WTC11 (cell line): ENCODE results near the gene SMAD9. TPM values are rescaled to one million over a fixed set of nuclear protein-coding genes. Genes with fewer than 3 reads are reported as not detected.

Experiments
- ATAC-seq: fragments of 200-7000 bp; cut with Tn5 transposase; 2 replicates; pipeline ENCODE4 v1.10.0; 2021; ENCODE audit warnings: mild to moderate bottlenecking, moderate library complexity
- CTCF ChIA-PET: fragments of 300-600 bp; sonication (Branson Sonifier 250); formaldehyde crosslinking; loops from one replicate; lab custom pipeline; 2021; ENCODE audit warnings: antibody characterized with exemption; lab: Charles Lee
- POLR2A ChIA-PET: fragments of 350-600 bp; sonication (Branson Sonifier 250); formaldehyde crosslinking; loops from one replicate; lab custom pipeline; 2021; ENCODE audit warnings: antibody characterized with exemption; lab: Charles Lee
- DNase-seq: peaks from one replicate; pipeline ENCODE4 v3.0.0; 2021; ENCODE audit warnings: low spot score
- H3K27ac Mint-ChIP-seq: 2 replicates; pipeline ENCODE4 v1.8.0; 2021; ENCODE audit warnings: mixed read lengths
- H3K27me3 Mint-ChIP-seq: 2 replicates; pipeline ENCODE4 v1.8.0; 2021; ENCODE audit warnings: low read depth, mild to moderate bottlenecking, moderate library complexity, mixed read lengths
- H3K36me3 Mint-ChIP-seq: 2 replicates; pipeline ENCODE4 v1.8.0; 2021; ENCODE audit warnings: mixed read lengths
- H3K4me1 Mint-ChIP-seq: 2 replicates; pipeline ENCODE4 v1.8.0; 2022; ENCODE audit warnings: mixed read lengths
- H3K4me3 Mint-ChIP-seq: 2 replicates; pipeline ENCODE4 v1.8.0; 2021; ENCODE audit warnings: mild to moderate bottlenecking, moderate library complexity, mixed read lengths
- H3K9me3 Mint-ChIP-seq: 2 replicates; pipeline ENCODE4 v1.8.0; 2021; ENCODE audit warnings: mixed read lengths
- FOXJ3 ChIP-seq: sonication (generic); formaldehyde crosslinking; IDR thresholded peaks from 2 replicates; pipeline ENCODE4 v1.9.0; 2021; ENCODE audit warnings: missing genetic modification reagents, mild to moderate bottlenecking, borderline replicate concordance
- FOXK1 ChIP-seq: sonication (generic); formaldehyde crosslinking; IDR thresholded peaks from 2 replicates; pipeline ENCODE4 v1.8.0; 2022; ENCODE audit warnings: mild to moderate bottlenecking, moderate library complexity, missing genetic modification reagents
- FOXP4 ChIP-seq: sonication (generic); formaldehyde crosslinking; IDR thresholded peaks from 2 replicates; pipeline ENCODE4 v1.8.0; 2022; ENCODE audit warnings: mild to moderate bottlenecking, missing genetic modification reagents
- HMGA2 ChIP-seq: fragments of 250-450 bp; sonication (Bioruptor Pico); IDR thresholded peaks from 2 replicates; pipeline ENCODE4 v1.4.0; 2021; ENCODE audit warnings: mild to moderate bottlenecking, moderate library complexity
- JUN ChIP-seq: sonication (generic); formaldehyde crosslinking; IDR thresholded peaks from 2 replicates; pipeline ENCODE4 v1.8.0; 2023; ENCODE audit warnings: mild to moderate bottlenecking, missing genetic modification reagents
- MAX ChIP-seq: sonication (generic); formaldehyde crosslinking; IDR thresholded peaks from 2 replicates; pipeline ENCODE4 v1.8.0; 2022; ENCODE audit warnings: mild to moderate bottlenecking, missing genetic modification reagents
- NFYB ChIP-seq: sonication (generic); formaldehyde crosslinking; conservative IDR thresholded peaks from 2 replicates; pipeline ENCODE4 v1.8.0; 2022; ENCODE audit warnings: low read depth, missing genetic modification reagents
- OVOL2 ChIP-seq: fragments of 250-450 bp; sonication (Bioruptor Pico); IDR thresholded peaks from 2 replicates; pipeline ENCODE4 v1.9.0; 2021; ENCODE audit warnings: mild to moderate bottlenecking, borderline replicate concordance
- PRDM15 ChIP-seq: sonication (generic); formaldehyde crosslinking; IDR thresholded peaks from 2 replicates; pipeline ENCODE4 v1.8.0; 2022; ENCODE audit warnings: missing genetic modification reagents
- RORB ChIP-seq: fragments of 250-450 bp; sonication (Bioruptor Pico); IDR thresholded peaks from 2 replicates; pipeline ENCODE4 v1.9.0; 2021; ENCODE audit warnings: mild to moderate bottlenecking
- SP1 ChIP-seq: sonication (generic); formaldehyde crosslinking; conservative IDR thresholded peaks from 2 replicates; pipeline ENCODE4 v1.8.1; 2022; ENCODE audit warnings: missing genetic modification reagents
- TP53 ChIP-seq: sonication (generic); formaldehyde crosslinking; IDR thresholded peaks from 2 replicates; pipeline ENCODE4 v1.8.1; 2023; ENCODE audit warnings: mild to moderate bottlenecking, missing genetic modification reagents
- ZBTB21 ChIP-seq: sonication (generic); formaldehyde crosslinking; IDR thresholded peaks from 2 replicates; pipeline ENCODE4 v1.8.1; 2023; ENCODE audit warnings: mild to moderate bottlenecking, missing genetic modification reagents, borderline replicate concordance
- ZNF232 ChIP-seq: sonication (generic); formaldehyde crosslinking; IDR thresholded peaks from 2 replicates; pipeline ENCODE4 v1.8.0; 2022; ENCODE audit warnings: mild to moderate bottlenecking, missing genetic modification reagents
- ZNF317 ChIP-seq: sonication (generic); formaldehyde crosslinking; IDR thresholded peaks from 2 replicates; pipeline ENCODE4 v1.8.1; 2023; ENCODE audit warnings: low read depth, mild to moderate bottlenecking, moderate library complexity, missing genetic modification reagents, borderline replicate concordance
- ZNF396 ChIP-seq: fragments of 250-450 bp; sonication (Bioruptor Pico); IDR thresholded peaks from 2 replicates; pipeline ENCODE4 v1.8.0; 2021; ENCODE audit warnings: mild to moderate bottlenecking, moderate library complexity, borderline replicate concordance
- ZNF416 ChIP-seq: fragments of 250-450 bp; sonication (Bioruptor Pico); IDR thresholded peaks from 2 replicates; pipeline ENCODE4 v1.9.0; 2021; ENCODE audit warnings: mild to moderate bottlenecking, inconsistent platforms
- total RNA-seq: library from RNA; stranded (reverse); gene quantifications from 3 replicates; pipeline ENCODE4 v1.2.3, GENCODE V29; 2021
- TF ChIP-seq, protein P1 (sequence below): fragments of 250-450 bp; sonication (Bioruptor Pico); IDR thresholded peaks from 2 replicates; pipeline ENCODE4 v1.9.0; 2021; ENCODE audit warnings: moderate library complexity, mild to moderate bottlenecking, inconsistent platforms, borderline replicate concordance
- TF ChIP-seq, protein P2 (sequence below): sonication (generic); formaldehyde crosslinking; IDR thresholded peaks from 2 replicates; pipeline ENCODE4 v1.8.1; 2023; ENCODE audit warnings: mild to moderate bottlenecking, missing genetic modification reagents
- TF ChIP-seq, protein P3 (sequence below): sonication (generic); formaldehyde crosslinking; IDR thresholded peaks from 2 replicates; pipeline ENCODE4 v1.8.1; 2023; ENCODE audit warnings: mild to moderate bottlenecking, missing genetic modification reagents, moderate library complexity
- TF ChIP-seq, protein P4 (sequence below): sonication (generic); formaldehyde crosslinking; IDR thresholded peaks from 2 replicates; pipeline ENCODE4 v1.8.0; 2023; ENCODE audit warnings: missing genetic modification reagents

SMAD9 gene
- total RNA-seq, 1 experiment from 2014 or later = 1.2 TPM

- CTCF ChIA-PET = interaction anchor here (1.5 kb wide), 1 partner anchor 19 kb away, joined by 3 read pairs; no protein-coding TSS in a partner anchor
- TF ChIP-seq ZNF396 (no peak), RORB (CRISPR knock-in tag) (no peak), ZBTB21 (no peak), ZNF232 (CRISPR knock-in tag) (no peak), FOXJ3 (CRISPR knock-in tag) (no peak), HMGA2 (no peak), MAX (CRISPR knock-in tag) (no peak), SP1 (no peak), ZNF416 (CRISPR knock-in tag) (no peak), OVOL2 (CRISPR knock-in tag) (no peak)
- TF ChIP-seq, protein P1, sequence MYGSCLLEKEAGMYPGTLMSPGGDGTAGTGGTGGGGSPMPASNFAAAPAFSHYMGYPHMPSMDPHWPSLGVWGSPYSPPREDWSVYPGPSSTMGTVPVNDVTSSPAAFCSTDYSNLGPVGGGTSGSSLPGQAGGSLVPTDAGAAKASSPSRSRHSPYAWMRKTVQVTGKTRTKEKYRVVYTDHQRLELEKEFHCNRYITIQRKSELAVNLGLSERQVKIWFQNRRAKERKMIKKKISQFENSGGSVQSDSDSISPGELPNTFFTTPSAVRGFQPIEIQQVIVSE (CRISPR knock-in tag) = no peak
- TF ChIP-seq, protein P2, sequence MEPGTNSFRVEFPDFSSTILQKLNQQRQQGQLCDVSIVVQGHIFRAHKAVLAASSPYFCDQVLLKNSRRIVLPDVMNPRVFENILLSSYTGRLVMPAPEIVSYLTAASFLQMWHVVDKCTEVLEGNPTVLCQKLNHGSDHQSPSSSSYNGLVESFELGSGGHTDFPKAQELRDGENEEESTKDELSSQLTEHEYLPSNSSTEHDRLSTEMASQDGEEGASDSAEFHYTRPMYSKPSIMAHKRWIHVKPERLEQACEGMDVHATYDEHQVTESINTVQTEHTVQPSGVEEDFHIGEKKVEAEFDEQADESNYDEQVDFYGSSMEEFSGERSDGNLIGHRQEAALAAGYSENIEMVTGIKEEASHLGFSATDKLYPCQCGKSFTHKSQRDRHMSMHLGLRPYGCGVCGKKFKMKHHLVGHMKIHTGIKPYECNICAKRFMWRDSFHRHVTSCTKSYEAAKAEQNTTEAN (CRISPR knock-in tag) = no peak
- TF ChIP-seq, protein P3, sequence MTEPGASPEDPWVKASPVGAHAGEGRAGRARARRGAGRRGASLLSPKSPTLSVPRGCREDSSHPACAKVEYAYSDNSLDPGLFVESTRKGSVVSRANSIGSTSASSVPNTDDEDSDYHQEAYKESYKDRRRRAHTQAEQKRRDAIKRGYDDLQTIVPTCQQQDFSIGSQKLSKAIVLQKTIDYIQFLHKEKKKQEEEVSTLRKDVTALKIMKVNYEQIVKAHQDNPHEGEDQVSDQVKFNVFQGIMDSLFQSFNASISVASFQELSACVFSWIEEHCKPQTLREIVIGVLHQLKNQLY (CRISPR knock-in tag) = no peak
- TF ChIP-seq, protein P4, sequence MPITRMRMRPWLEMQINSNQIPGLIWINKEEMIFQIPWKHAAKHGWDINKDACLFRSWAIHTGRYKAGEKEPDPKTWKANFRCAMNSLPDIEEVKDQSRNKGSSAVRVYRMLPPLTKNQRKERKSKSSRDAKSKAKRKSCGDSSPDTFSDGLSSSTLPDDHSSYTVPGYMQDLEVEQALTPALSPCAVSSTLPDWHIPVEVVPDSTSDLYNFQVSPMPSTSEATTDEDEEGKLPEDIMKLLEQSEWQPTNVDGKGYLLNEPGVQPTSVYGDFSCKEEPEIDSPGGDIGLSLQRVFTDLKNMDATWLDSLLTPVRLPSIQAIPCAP (CRISPR knock-in tag) = no peak
- TF ChIP-seq, all 79 proteins: peak for 0
- no peak for DNase-seq
- POLR2A ChIA-PET = no interaction called here
- Mint-ChIP-seq H3K9me3 (no peaks in the 10 kb centered on the region), H3K27me3 (no peaks in the 10 kb centered on the region), H3K27ac (no peak overlapping the region), H3K4me1 (0 out of 2 replicates have a peak, but pooled peaks cover 4% of the 10 kb centered on the region), H3K4me3 (no peak overlapping the region), H3K36me3 (peaks cover 4% of the 10 kb centered on the region)
- no peak for ATAC-seq
Measured at GRCh38 chr13:36829753-36830152, 90.3 kb downstream of the SMAD9 start.

DNA sequence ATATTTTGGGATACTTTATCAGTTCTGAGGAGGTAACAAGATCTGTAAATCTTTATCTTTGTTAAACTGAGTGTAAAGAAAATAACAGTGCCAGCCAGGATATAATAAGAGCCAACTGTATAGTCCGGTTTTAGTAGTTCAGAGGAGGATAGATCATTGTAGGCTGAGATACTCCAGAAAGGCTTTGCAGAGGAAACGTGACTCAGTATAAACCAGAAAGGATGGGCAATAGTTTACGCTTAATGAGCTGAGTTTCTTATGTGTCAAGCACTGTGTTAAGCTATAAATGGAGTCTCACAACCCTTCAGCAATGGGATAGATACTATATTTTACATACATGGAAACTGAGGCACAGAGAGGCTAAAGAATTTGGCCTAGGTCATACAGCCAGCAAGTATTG lies 97.3 kb downstream of the SMAD9 start:
- Mint-ChIP-seq H3K4me3 (no peak overlapping the region), H3K36me3 (peaks cover 4% of the 10 kb centered on the region; the same call in 1 of the 2 replicates), H3K9me3 (no peaks in the 10 kb centered on the region), H3K27me3 (peaks cover 10% of the 10 kb centered on the region), H3K4me1 (peaks cover 27% of the 10 kb centered on the region), H3K27ac (no peak overlapping the region)
- ATAC-seq (no peak), DNase-seq (no peak)
- ChIA-PET POLR2A (no interaction called here), CTCF (interaction anchor here (1.9 kb wide), 1 partner anchor 87 kb away, joined by 5 read pairs; no protein-coding TSS in a partner anchor)
- no peak for TF ChIP-seq FOXP4 (CRISPR knock-in tag)

- ATAC-seq (no peak), DNase-seq (no peak)
- H3K4me3 Mint-ChIP-seq = peak overlapping the region; percentile 78
- H3K4me1 Mint-ChIP-seq = peaks cover 34% of the 10 kb centered on the region
- TF ChIP-seq JUN (CRISPR knock-in tag) (no peak), TP53 (CRISPR knock-in tag) (no peak), ZNF317 (CRISPR knock-in tag) (no peak), FOXK1 (CRISPR knock-in tag) (no peak), NFYB (CRISPR knock-in tag) (no peak), PRDM15 (no peak), FOXJ3 (CRISPR knock-in tag) (no peak)
- TF ChIP-seq, protein P2 (CRISPR knock-in tag) = no peak
- TF ChIP-seq, protein P1 (CRISPR knock-in tag) = no peak
- CTCF ChIA-PET = interaction anchor here (1.5 kb wide), 1 partner anchor 84 kb away, joined by 6 read pairs; no protein-coding TSS in a partner anchor
- no peaks in the 10 kb centered on the region for H3K9me3 Mint-ChIP-seq
- H3K36me3 Mint-ChIP-seq = no peaks in the 10 kb centered on the region
- H3K27me3 Mint-ChIP-seq = peaks cover 10% of the 10 kb centered on the region
- POLR2A ChIA-PET = interaction anchor here (0.6 kb wide), 1 partner anchor 37 kb away, joined by 4 read pairs; no protein-coding TSS in a partner anchor
- no peak overlapping the region for H3K27ac Mint-ChIP-seq
Measured at GRCh38 chr13:36820222-36820621, 99.8 kb downstream of the SMAD9 start.
